GM13977 (cell line): ENCODE results near the gene YARS2.
"Not testable (repeated sequence)": the region's sequence is repeated elsewhere in the genome, so short reads cannot be mapped to it uniquely, and the experiment has no call there.

ENCODE experiments used
- DNase-seq: peaks from one replicate; pipeline ENCODE4 v3.0.0; 2012; ENCODE audit warnings: low spot score
- CTCF ChIP-seq: IDR thresholded peaks from 2 replicates; pipeline ENCODE4 v1.5.1; 2012; ENCODE audit warnings: mild to moderate bottlenecking, control low read depth; ENCODE audit not compliant: insufficient read depth; ENCODE audit errors: extremely low read depth, missing control alignments
- in situ Hi-C: fragments of 300-500 bp; cut with MboI; formaldehyde crosslinking; loops from one replicate; pipeline ENCODE4 v1.12.0; 2022; ENCODE audit warnings: low sequenced_read_pairs, low pct_unique_long_range_greater_than_20kb, mixed read lengths, inconsistent platforms; ENCODE audit not compliant: unreplicated experiment

YARS2 gene

GRCh38 chr12:32739279-32739678, 16.4 kb downstream of the YARS2 start:
- DNase-seq = no peak
- in situ Hi-C loops = no loop called here
- no peak for TF ChIP-seq CTCF

GRCh38 chr12:32737715-32738114, 18.0 kb downstream of the YARS2 start:
- no peak for DNase-seq
- no peak for TF ChIP-seq CTCF
- in situ Hi-C loops = no loop called here

DNA sequence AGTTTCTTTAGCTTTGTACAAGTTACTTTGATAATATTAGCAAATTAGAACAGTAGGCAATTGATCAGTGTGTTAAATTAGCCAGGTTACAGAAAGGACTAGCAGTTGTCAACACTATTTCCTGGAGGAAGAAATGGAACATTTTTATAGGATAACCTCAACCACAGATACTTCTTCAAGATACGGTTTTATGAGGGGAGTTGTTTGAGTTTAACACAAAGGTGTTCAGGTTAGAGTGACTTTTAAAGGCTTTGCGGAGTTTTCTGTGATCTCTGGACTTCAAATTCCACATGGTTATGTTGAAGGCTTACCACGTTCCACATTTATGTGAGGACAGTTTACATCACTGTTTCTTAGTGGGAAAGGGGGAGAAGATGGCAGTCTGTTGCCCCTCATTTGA, 19.3 kb downstream of the YARS2 start:
- TF ChIP-seq CTCF = no peak
- in situ Hi-C loops = no loop called here
- no peak for DNase-seq

DNA sequence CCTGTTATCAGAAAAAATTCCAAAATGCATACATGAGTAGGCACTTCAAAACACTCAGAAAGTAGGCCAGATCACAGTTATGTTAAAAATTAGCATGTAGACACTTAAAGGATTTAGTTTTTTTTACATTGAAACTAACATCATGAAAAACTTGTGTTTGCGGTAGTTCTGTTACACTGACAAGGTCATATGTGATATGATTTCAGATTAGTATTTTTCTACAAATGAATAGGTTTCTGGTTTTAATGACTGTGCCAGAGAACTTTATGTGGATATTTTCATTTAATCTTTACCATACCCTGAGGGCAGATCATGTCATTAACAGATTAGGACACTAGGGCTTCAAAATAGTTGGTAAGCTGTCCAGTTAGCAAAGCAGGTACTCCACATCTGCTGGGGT, 20.7 kb downstream of the YARS2 start:
- no peak for DNase-seq
- in situ Hi-C loops = no loop called here
- TF ChIP-seq CTCF = no peak

GRCh38 chr12:32727237-32727636, 28.5 kb downstream of the YARS2 start:
- in situ Hi-C loops = no loop called here
- DNase-seq = no peak
- TF ChIP-seq CTCF = no peak

- in situ Hi-C loops = no loop called here
- DNase-seq = no peak
- TF ChIP-seq CTCF = no peak
Observed at GRCh38 chr12:32726286-32726685, 29.4 kb downstream of the YARS2 start.

DNA sequence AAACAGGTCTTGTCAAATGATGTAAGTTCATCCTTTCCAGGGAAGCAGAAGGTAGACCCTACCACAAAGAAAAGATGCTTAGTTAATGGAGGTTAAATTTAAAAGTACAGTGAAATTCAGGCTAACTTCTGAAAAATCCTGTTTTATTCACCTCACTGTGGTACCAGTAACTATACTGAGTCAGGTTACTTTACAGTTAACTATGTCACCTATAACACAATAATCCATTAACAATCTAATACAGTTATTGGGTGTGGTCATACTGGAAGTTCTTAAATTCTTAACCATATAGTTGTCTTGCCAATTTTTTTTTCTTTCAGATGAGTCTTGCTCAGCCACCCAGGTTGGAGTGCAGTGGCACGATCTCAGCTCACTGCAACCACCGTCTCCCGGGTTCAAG, 30.4 kb downstream of the YARS2 start:
- DNase-seq, in situ Hi-C loops: not testable (repeated sequence)
